Inflammatory macrophage treated with lipopolysaccharide for 1 hour (primary cell): Measurements from ENCODE around the gene LIMS1.
"Not testable (repeated sequence)": the region's sequence is repeated elsewhere in the genome, so short reads cannot be mapped to it uniquely, and the experiment has no call there.

Experiments used
- DNase-seq, 2 donors: peaks; one replicate each; pipeline ENCODE4 v3.0.0-alpha.2; 2020 to 2022

The LIMS1 gene

GRCh38 chr2:108553209-108553919, 19.1 kb downstream of the LIMS1 start:
- DNase-seq, result no peak

- DNase-seq, result no peak
Observed at GRCh38 chr2:108554528-108554927, 20.3 kb downstream of the LIMS1 start.

GRCh38 chr2:108555572-108555971, 21.3 kb downstream of the LIMS1 start:
- DNase-seq, result no peak

GRCh38 chr2:108556581-108556980, 22.3 kb downstream of the LIMS1 start:
- DNase-seq, result not testable (repeated sequence)

GRCh38 chr2:108560241-108560811, 26.1 kb downstream of the LIMS1 start:
- no peak for DNase-seq

GRCh38 chr2:108560895-108561530, 26.7 kb downstream of the LIMS1 start:
- no peak for DNase-seq

GRCh38 chr2:108562274-108562673, 28.0 kb downstream of the LIMS1 start:
- no peak for DNase-seq

GRCh38 chr2:108564510-108564909, 30.2 kb downstream of the LIMS1 start:
- DNase-seq, result no peak

GRCh38 chr2:108565778-108566375, 31.6 kb downstream of the LIMS1 start:
- no peak for DNase-seq

GRCh38 chr2:108570416-108570815, 36.1 kb downstream of the LIMS1 start:
- no peak for DNase-seq

- DNase-seq, result no peak
Observed at GRCh38 chr2:108571286-108571685, 37.0 kb downstream of the LIMS1 start.

- peak; percentile 67 to 74 for DNase-seq
Observed at GRCh38 chr2:108573061-108573460, 38.8 kb downstream of the LIMS1 start.

GRCh38 chr2:108574332-108574731, 40.1 kb downstream of the LIMS1 start:
- no peak for DNase-seq

- DNase-seq, result no peak
Observed at GRCh38 chr2:108575132-108575966, 41.1 kb downstream of the LIMS1 start.

- no peak for DNase-seq
Observed at GRCh38 chr2:108577099-108577498, 42.8 kb downstream of the LIMS1 start.

GRCh38 chr2:108579623-108580022, 45.4 kb downstream of the LIMS1 start:
- peak in 1 of 2 donors; percentile 54 for DNase-seq

- no peak for DNase-seq
Observed at GRCh38 chr2:108580050-108580449, 45.8 kb downstream of the LIMS1 start.

GRCh38 chr2:108583903-108584520, 49.7 kb downstream of the LIMS1 start:
- peak; percentile 76 to 87 for DNase-seq

GRCh38 chr2:108585436-108585835, 51.2 kb downstream of the LIMS1 start:
- peak; percentile 84 to 95 for DNase-seq

- no peak for DNase-seq
Observed at GRCh38 chr2:108586116-108586515, 51.8 kb downstream of the LIMS1 start.

GRCh38 chr2:108586631-108587030, 52.4 kb downstream of the LIMS1 start:
- no peak for DNase-seq

- DNase-seq, result peak in 1 of 2 donors; percentile 49
Observed at GRCh38 chr2:108587621-108588020, 53.4 kb downstream of the LIMS1 start.
